HG03175 (cell line): ENCODE data around the gene CTBP1.

Experiments used
- ATAC-seq: cut with Tn5 transposase; IDR thresholded peaks from one replicate; pipeline ENCODE4 v1.9.1; 2021; ENCODE audit warnings: mild to moderate bottlenecking, moderate library complexity; ENCODE audit not compliant: unreplicated experiment

CTBP1 gene

GRCh38 chr4:1285151-1285789 is 36.3 kb upstream of the CTBP1 start:
- ATAC-seq, result no peak

DNA sequence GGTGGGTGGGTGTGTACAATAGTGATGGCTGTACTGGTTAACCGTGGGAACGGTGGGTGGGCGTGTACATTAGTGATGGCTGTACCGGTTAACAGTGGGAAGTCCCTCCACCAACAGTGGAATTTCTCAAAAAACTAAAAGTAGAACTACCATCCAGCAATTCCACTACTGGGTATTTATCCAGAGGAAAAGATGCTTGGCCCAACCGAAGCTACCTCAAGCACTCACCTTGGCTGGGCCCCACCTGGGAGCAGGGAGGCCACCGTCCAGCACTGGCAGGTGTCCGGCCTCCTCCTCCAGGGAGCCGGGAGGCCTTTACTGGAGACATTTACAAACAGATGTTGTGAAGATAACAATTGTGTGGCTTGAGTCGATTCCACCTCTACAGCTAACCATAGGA is 34.8 kb upstream of the CTBP1 start:
- ATAC-seq, result no peak

DNA sequence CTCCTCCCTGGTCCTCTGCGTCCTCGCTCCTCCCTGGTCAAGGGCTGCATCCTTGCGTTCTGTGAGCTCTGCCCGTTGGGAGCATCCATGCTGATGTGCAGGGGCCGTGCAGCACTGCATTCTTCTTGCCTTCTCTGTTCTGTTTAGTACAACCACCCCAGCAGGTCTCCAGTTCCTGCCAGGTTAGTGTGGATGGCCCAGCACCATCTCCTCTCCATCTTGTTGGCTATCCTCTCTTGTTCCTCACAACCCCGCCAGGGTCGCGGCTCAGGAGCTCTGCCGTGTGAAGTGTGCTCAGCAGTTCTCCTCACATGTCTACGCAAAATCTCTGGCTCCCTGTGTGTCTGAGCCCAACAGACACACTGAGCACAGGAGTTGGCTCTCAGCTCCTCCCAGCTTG is 30.3 kb upstream of the CTBP1 start:
- no peak for ATAC-seq

DNA sequence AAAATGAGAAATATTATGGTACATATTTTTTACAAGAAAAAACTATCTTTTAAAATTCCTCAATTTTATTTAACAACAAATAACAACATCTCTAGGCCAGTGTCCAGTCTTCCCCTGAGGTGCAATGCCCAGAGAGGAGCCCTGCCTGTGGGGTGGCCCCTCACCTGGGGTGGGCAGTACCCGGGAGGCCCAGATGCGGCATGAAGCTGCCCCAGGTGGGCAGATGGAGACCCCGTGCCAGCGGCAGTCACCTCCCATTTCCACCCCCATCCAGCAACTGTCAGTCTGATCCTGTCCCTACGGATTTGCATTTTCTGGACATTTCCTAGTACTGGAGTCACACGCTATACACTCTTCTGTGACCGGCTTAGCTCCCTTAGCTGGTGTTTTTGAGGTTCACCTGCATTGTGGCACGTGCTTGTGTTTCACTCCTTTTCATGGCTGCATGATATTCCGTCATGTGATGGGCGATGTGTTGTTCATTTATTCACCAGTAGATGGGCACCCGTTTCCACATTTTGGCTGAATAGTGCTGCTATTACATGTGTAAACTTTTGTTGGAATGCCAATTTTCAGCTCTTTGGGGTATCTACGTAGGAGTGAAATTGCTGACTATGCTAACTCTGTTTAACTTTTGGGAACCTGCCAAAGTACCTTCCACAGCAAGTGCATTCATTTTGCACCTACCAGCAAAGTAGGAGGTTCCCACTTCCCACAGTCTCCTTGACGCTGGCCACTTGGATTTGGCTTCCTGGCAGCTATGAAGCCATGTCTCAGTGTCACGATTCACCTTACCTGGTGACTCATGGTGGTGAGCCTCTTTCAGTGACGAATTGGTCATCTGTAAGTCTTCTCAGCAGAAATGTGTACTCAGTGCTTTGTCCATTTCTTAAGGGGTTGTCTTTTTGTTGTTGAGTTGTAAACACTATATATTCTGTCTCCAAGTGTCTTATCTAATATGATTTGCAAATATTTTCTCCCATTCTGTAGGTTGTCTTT is 29.0 kb upstream of the CTBP1 start:
- ATAC-seq, result no peak

DNA sequence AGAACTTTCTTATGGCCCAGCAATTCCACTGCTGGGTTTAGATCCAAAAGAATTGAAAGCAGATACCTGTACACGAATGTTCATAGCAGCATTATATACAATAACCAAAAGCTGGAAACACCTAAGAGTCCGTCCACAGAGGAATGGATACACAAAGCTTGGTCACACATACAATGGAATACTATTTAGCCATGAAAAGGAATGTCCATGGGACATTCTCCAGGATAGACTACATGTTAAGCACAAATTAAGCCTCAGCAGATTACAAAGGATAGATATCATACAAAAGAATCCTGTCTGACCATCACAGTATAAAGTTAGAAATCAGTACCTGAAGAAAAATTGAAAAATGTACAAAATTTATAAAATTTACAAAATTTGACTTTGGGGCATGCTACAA is 28.1 kb upstream of the CTBP1 start:
- no peak for ATAC-seq

- no peak for ATAC-seq
These were observed 25.9 kb upstream of the CTBP1 start for GRCh38 chr4:1274871-1275270.

DNA sequence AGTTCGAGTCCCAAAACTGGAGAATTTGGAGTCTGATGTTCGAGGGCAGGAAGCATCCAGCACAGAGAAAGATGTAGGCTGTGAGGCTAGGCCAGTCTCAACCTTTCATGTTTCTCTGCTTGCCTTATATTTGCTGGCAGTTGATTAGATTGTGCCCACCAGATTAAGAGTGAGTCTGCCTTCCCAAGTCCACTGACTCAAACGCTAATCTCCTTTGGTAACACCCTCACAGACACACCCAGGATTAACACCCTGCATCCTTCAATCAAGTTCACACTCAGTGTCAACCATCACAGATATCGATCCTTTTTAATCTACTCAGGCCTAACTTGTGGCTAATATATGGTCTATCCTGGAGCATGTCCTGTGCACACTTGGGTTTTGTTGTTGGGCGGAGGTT is 22.8 kb upstream of the CTBP1 start:
- ATAC-seq, result no peak

DNA sequence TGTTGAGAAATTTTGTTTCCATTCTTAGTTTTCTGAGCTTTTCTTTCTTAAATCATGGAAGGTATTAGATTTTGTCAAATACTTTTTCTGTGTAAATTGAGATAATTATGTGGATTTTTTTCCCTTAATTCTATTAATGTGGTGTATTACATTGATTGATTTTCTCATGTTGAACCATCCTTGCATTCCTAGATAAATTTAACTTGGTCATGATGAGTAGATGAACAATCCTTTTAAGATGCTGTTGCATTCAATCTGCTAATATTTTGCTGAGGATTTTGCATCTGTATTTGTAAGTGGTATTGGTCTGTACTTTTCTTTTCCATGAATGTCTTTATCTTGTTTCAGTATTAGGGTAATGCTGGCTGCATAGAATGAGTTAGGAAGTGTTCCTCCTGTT is 20.3 kb upstream of the CTBP1 start:
- no peak for ATAC-seq

DNA sequence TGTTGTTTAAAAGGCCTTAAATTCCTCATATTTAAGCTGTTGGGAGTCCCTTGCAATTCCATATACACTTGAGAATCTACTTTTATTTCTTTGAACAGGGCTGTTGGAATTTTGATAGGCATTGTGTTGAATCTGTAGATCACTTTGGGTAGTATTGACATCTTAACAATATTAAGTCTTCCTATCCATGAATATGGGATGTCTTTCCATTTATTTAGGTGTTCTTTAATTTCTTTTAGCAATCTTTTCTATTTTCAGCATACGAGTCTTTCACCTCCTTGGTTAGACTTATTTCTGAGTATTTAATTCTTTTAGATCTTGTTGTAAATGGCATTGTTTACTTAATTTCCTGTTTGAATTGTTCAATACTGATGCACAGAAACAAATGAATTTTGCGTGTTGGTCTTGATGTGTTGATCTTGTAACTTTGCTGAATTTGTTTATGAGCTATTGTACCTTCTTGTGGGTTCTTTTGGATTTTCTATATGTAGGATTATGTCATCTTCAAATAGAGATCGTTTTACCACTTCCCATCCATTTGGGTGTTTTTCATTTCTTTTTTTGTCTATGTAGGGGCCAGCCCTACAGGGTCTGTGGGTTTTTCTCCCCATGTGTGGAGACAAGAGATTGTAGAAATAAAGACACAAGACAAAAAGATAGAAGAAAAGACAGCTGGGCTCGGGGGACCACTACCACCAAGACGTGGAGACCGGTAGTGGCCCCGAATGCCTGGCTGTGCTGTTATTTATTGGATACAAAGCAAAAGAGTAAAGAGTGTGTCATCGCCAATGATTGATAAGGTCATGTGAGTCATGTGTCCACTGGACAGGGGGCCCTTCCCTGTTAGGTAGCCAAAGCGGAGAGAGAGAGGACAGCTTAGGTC is 18.2 kb upstream of the CTBP1 start:
- ATAC-seq, result no peak

DNA sequence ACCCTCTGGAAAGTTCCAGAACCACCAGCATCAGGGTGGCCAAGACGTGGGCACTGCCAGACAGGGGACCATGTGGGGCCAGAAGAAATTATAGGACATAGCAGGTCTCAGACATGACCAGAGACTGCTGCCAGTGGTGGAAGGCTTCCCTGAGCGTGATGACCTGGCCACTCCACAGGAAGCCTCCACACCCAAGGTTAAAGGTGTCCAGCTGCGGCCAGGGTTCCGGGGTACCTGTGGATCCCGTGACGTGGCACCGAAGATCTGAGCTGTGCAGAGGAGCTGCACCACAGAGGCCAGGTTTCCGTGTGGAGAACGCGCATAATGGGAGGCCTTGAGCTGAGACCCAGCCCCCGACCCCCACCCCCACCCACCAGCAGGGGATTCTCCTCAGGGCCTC is 16.4 kb upstream of the CTBP1 start:
- no peak for ATAC-seq

- ATAC-seq, result no peak
These were observed 16.0 kb upstream of the CTBP1 start for GRCh38 chr4:1264942-1265341.

DNA sequence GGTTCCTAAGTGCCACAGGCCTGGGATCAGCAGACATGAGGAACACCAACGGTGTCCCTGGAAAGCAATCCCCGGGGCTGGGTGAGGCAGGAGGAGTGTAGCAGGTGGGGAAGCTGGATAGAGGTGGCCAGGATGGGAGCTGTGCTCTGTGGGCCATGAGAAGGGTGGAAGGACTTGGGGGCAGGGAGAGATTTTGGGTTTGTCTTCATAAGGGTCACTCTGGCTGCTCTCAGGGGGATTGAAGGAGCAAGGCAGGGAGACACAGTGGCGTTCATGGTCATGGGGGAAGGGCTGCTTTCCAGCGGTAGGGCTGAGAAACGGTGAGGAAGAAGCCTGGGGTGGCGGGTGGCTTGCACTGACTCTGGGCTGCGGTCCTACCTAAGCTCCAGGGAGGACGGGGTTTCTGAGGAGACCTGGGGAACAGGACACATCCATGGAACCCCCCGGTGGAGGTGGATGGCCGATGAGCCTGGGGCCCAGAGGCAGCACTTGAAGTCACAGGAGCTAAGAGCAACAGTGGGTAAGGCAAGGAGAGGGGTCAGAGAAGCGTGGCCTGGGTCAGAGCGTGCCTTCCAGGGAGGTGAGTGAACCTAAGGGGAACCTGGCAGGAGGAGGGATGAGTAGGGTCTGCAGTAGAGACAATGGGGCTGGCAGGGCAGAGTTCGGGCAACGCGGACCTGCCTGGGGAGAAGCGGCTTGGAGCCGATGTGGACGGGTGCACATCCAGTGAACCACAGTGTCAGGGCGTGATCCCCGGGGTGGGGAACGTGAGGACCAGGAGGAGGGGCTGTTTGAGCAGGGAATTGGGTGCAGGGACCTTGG is 12.4 kb upstream of the CTBP1 start:
- no peak for ATAC-seq

DNA sequence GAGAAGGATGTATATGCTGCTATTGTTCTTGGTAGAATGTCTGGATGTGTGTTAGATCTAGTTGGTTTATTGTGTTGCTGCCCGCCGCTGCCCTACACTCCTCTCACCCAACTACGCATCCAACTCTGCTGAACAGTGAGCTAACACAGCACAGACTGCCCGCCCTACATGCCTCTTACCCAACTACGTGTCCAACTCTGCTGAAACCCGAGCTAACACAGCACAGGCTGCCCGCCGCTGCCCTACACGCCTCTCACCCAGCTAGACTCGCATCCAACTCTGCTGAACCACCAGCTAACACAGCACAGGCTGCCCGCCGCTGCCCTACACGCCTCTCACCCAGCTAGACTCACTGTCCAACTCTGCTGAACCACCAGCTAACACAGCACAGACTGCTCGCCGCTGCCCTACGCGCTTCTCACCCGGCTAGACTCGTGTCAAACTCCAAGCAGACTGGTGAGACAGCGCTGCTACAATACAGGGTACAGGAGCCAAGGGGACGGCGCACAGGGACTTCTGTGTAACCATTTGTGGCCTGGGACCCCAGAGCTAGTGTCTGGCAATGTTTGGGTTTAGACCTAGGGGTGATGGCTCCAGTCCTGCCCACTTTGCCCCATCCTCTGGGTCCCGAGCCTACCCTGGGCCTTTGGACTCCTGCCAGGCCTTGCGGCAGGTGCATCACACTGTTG is 11.6 kb upstream of the CTBP1 start:
- ATAC-seq, result no peak

DNA sequence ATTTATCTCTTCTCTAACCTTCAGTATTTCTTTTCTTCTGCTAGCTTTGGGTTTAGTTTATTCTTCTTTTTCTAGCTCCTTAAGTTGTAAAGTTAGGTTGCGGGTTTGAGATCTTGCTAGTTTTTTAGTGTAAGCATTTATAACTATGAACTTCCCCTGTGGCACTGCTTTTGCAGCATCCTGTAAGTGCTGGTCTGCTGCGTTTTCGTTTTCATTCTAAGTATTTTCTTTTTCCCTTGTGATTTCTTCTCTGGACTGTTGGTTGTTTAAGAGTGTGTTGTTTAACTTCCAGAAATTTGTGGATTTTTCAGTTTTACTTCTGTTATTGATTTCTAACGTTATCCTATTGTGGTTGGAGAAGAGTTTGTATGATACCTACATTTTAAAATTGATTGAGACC is 11.0 kb upstream of the CTBP1 start:
- ATAC-seq, result no peak

- ATAC-seq, result no peak
These were observed 9.5 kb upstream of the CTBP1 start for GRCh38 chr4:1258457-1258856.

DNA sequence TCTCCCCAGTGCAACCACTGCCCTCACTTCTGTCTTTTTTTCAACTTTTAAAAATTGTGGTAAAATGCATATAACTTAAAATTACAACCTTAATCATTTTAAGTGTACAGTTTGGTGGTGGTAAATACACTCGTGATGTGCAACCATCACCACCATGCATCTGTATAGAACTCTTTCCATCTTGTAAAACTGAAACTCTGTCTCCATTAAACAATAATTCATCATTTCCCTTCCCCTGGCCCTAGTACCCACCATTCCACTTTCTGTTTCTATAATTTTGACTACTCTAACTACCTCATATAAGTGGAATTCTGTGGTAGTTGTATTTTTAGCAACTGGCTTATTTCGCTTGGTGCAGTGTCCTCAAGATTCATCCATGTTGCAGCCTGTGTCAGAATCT is 6.8 kb upstream of the CTBP1 start:
- no peak for ATAC-seq

- ATAC-seq, result no peak
These were observed 6.2 kb upstream of the CTBP1 start for GRCh38 chr4:1255151-1255550.

GRCh38 chr4:1253831-1254230 is 4.9 kb upstream of the CTBP1 start:
- ATAC-seq, result no peak

GRCh38 chr4:1252928-1253492 is 4.1 kb upstream of the CTBP1 start:
- ATAC-seq, result no peak

DNA sequence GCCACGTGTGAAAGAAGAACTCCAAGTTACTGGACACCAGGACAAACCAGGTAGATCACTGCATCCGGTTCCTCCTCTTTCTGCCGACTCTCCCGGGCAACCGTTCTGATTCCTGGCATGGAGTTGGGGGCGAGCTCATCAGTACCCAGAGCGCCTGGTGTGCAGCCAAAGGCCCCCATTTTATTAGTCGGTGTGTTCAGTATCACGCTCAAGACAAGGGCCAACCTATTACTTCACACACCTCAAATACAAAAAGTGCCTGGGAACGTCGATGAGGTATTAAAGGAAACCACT is 2.8 kb upstream of the CTBP1 start:
- no peak for ATAC-seq
